K562 (cell line): Measurements from ENCODE around the gene UBR4. TPM values are rescaled to one million over a fixed set of nuclear protein-coding genes. Genes with fewer than 3 reads are reported as not detected.

Source experiments
- ATAC-seq: fragments of 200-7000 bp; cut with Tn5 transposase; 3 replicates; pipeline ENCODE4 v1.9.1; 2020; ENCODE audit warnings: moderate library complexity
- BruUV-seq: library from RNA; stranded (reverse); fragments of 400-500 nt; replicated peaks from 2 replicates; lab custom pipeline; 2021; lab: Mats Ljungman, UMichigan
- CTCF ChIA-PET: fragments of 300-600 bp; formaldehyde crosslinking; extraction: SDS; loops from one replicate; lab custom pipeline; 2021; ENCODE audit warnings: low intra/inter-chr PET ratio; lab: Yijun Ruan, JAX
- POLR2A ChIA-PET: fragments of 300-600, 350-650 bp; sonication (Branson Sonifier 250); formaldehyde crosslinking; extraction: SDS; loops from one replicate; lab custom pipeline; 2021; ENCODE audit warnings: antibody characterized with exemption, inconsistent platforms; lab: Yijun Ruan, JAX
- DNase-seq, 4 experiments: peaks; one replicate each; pipeline versions ENCODE4 v3.0.0 to v3.0.0-alpha.2; 2011 to 2018; ENCODE audit warnings: low spot score in 3 of 4, mixed read lengths in 3 of 4; ENCODE audit errors: extremely low read depth in 1 of 4
- FAIRE-seq: peaks from 2 replicates; lab custom pipeline; 2011; peaks lifted over from hg19 to GRCh38; lab: Jason Lieb, UNC
- H2AFZ ChIP-seq: 2 replicates; pipeline ENCODE4 v1.6.0; 2011; ENCODE audit warnings: low read depth, low read length, control low read depth, inconsistent platforms
- H3K27ac ChIP-seq: fragments of 200-600 bp; 3 replicates; pipeline ENCODE4 v1.8.0; 2011; ENCODE audit warnings: low read depth, mild to moderate bottlenecking, control low read depth, inconsistent platforms, low read length, moderate library complexity, mixed read lengths; ENCODE audit errors: extremely low read depth
- H3K27me3 ChIP-seq, 2 experiments: fragments of 300-600 bp in 1 of 2; 2 replicates in 1 of 2; 3 replicates in 1 of 2; pipeline versions ENCODE4 v1.6.0 to v1.8.0; 2011; ENCODE audit warnings: inconsistent platforms in 2 of 2, low read length in 2 of 2, mild to moderate bottlenecking in 1 of 2, mixed read lengths in 1 of 2, moderate library complexity in 1 of 2; ENCODE audit not compliant: control insufficient read depth in 2 of 2, insufficient read depth in 2 of 2
- H3K36me3 ChIP-seq: fragments of 300-600 bp; 3 replicates; pipeline ENCODE4 v1.8.0; 2011; ENCODE audit warnings: mild to moderate bottlenecking, low read length, inconsistent platforms; ENCODE audit not compliant: control insufficient read depth, insufficient read depth
- H3K4me1 ChIP-seq, 2 experiments: fragments of 200-600 bp in 1 of 2; replicated peaks in 1 of 2; 2 replicates in 1 of 2; 3 replicates in 1 of 2; pipeline versions ENCODE4 v1.5.1 to v1.8.0; 2011; ENCODE audit warnings: inconsistent platforms in 2 of 2, low read length in 2 of 2, mild to moderate bottlenecking in 1 of 2, mixed read lengths in 1 of 2, moderate library complexity in 1 of 2; ENCODE audit not compliant: control insufficient read depth in 2 of 2, insufficient read depth in 2 of 2
- H3K4me2 ChIP-seq: 2 replicates; pipeline ENCODE4 v1.6.1; 2011; ENCODE audit warnings: low read length, control low read depth, inconsistent platforms, mixed read lengths; ENCODE audit not compliant: insufficient read depth
- H3K4me3 ChIP-seq: fragments of 200-600 bp; sonication (generic), shearing (Covaris generic); 2 replicates; pipeline ENCODE4 v1.5.1; 2016; ENCODE audit warnings: control low read depth, inconsistent platforms
- H3K79me2 ChIP-seq: fragments of 200-600 bp; 3 replicates; pipeline ENCODE4 v1.8.0; 2011; ENCODE audit warnings: low read length, inconsistent platforms; ENCODE audit not compliant: control insufficient read depth, insufficient read depth
- H3K9ac ChIP-seq, 2 experiments: 2 replicates each; pipeline versions ENCODE4 v1.6.0 to v1.6.1; 2011; ENCODE audit warnings: low read depth in 2 of 2, low read length in 2 of 2, control low read depth in 1 of 2, inconsistent platforms in 1 of 2, mild to moderate bottlenecking in 1 of 2, mixed read lengths in 1 of 2; ENCODE audit not compliant: insufficient read depth in 1 of 2
- H3K9me1 ChIP-seq: one replicate; pipeline ENCODE4 v1.6.0; 2011; ENCODE audit warnings: inconsistent platforms, mild to moderate bottlenecking, low read length, moderate library complexity; ENCODE audit not compliant: control insufficient read depth, insufficient read depth
- H3K9me3 ChIP-seq: replicated peaks from 2 replicates; pipeline ENCODE4 v1.5.1; 2011; ENCODE audit warnings: low read depth, low read length, inconsistent platforms; ENCODE audit not compliant: control insufficient read depth, insufficient read depth
- H4K20me1 ChIP-seq: replicated peaks from 2 replicates; pipeline ENCODE4 v1.6.1; 2011; ENCODE audit warnings: low read length, inconsistent platforms, mixed read lengths; ENCODE audit not compliant: control insufficient read depth, insufficient read depth
- BCL6 ChIP-seq: fragments of 250-450 bp; sonication (Bioruptor Pico); IDR thresholded peaks from 2 replicates; pipeline ENCODE4 v1.4.0; 2020
- CREB5 ChIP-seq: fragments of 250-450 bp; sonication (Bioruptor Pico); IDR thresholded peaks from 2 replicates; pipeline ENCODE4 v1.5.0; 2020; ENCODE audit warnings: mild to moderate bottlenecking
- POLR2B ChIP-seq: fragments of 450-650 bp; IDR thresholded peaks from 2 replicates; pipeline ENCODE4 v1.6.1; 2018; ENCODE audit warnings: low read depth; ENCODE audit not compliant: partially characterized antibody
- ZNF644 ChIP-seq: fragments of 200-800 bp; sonication (Bioruptor generic); IDR thresholded peaks from 2 replicates; pipeline ENCODE4 v1.6.1; 2016; ENCODE audit warnings: low read depth, missing genetic modification characterization, missing compliant biosample characterization
- WGBS: fragments of 100-300 bp; shearing (Covaris generic); methylation state at CpG from one replicate; pipeline ENCODE4 v1.1.6; 2016; ENCODE audit warnings: low coverage, mixed read lengths; ENCODE audit not compliant: insufficient coverage; ENCODE audit errors: missing lambda C conversion rate; 5-methylcytosine and 5-hydroxymethylcytosine counted together
- in situ Hi-C: fragments of 300-500 bp; cut with MboI; formaldehyde crosslinking; loops from 4 replicates; pipeline ENCODE4 v1.15.0; 2018; ENCODE audit warnings: inconsistent platforms, mixed read lengths
- intact Hi-C: fragments of 100-400 bp; cut with micrococcal nuclease; formaldehyde crosslinking; loops from 2 replicates; pipeline ENCODE4 v1.14.2; 2022
- polyA plus RNA-seq, 8 experiments: library from polyadenylated mRNA; depleted of rRNA in 4 of 8; stranded (reverse) in 5 of 8; unstranded in 3 of 8; fragments of >200 nt; fragmentation: Nextera tagmentation in 2 of 8; fragmentation: Illumina TruSeq in 1 of 8; extraction: Ambion mirVana in 2 of 8; extraction: Trizol in 1 of 8; gene quantifications; 2 replicates each; pipeline versions ENCODE4 v1.2.1 to v1.2.3, GENCODE V29; 2011 to 2014; ENCODE audit warnings: inconsistent platforms in 1 of 8, missing spikeins in 1 of 8
- total RNA-seq, 7 experiments: library from RNA; depleted of rRNA in 6 of 7; stranded (reverse); fragments of >200 nt in 6 of 7; fragmentation: Illumina TruSeq in 2 of 7; extraction: Trizol in 2 of 7; gene quantifications; 2 replicates each; pipeline versions ENCODE4 v1.2.1 to v1.2.3, GENCODE V29; 2011 to 2021; ENCODE audit warnings: low replicate concordance in 1 of 7

UBR4 gene
- total and polyA plus RNA-seq, 9 of the 15 experiments (the other 6 are each of a cell fraction or from before 2014, with no cell fraction given): 55.4 to 277 (median 123) TPM

- no peak for TF ChIP-seq CREB5 (CRISPR knock-in tag)
- TF ChIP-seq BCL6 (CRISPR knock-in tag): no peak
- TF ChIP-seq, all 486 proteins: peak for 5
Measured at GRCh38 chr1:19151537-19151936, 58.5 kb downstream of the UBR4 start (continued).

GRCh38 chr1:19149736-19150135 lies 60.3 kb downstream of the UBR4 start:
- H3K36me3 ChIP-seq: peaks cover 100% of the 10 kb centered on the region
- in situ Hi-C loops (no loop called here), intact Hi-C loops (loop anchor here (5.0 kb wide), 2 partner anchors 32 to 47 kb away; no protein-coding TSS in a partner anchor)
- H3K27me3 ChIP-seq: no peaks in the 10 kb centered on the region
- no peak for FAIRE-seq
- H3K4me3 ChIP-seq: no peak overlapping the region
- 0 out of 2 replicates have a peak, but pooled peaks cover 5% of the 10 kb centered on the region for H4K20me1 ChIP-seq
- H3K9me1 ChIP-seq: no peaks in the 10 kb centered on the region
- no peak for ATAC-seq
- DNase-seq: no peak
- TF ChIP-seq POLR2B: peak; percentile 21
- no peak for TF ChIP-seq ZNF644
- no peaks in the 10 kb centered on the region for H3K9me3 ChIP-seq
- no peak overlapping the region for H3K4me2 ChIP-seq
- no peak overlapping the region for H2AFZ ChIP-seq
- ChIA-PET POLR2A (interaction anchor here (0.8 to 3.8 kb wide), 7 partner anchors 10 to 71 kb away, joined by 3 to 22 read pairs (median 3); no protein-coding TSS in a partner anchor), CTCF (no interaction called here)
- BruUV-seq: no TSS peak
- WGBS: 90% methylated on average over 3 of the region's 3 CpGs
- H3K9ac ChIP-seq: no peak overlapping the region
- no peaks in the 10 kb centered on the region for H3K4me1 ChIP-seq
- no peak overlapping the region for H3K27ac ChIP-seq
- H3K79me2 ChIP-seq: no peaks in the 10 kb centered on the region
